Prostate gland (tissue), 2 donors: Measurements from ENCODE around the gene SCEL. TPM values are rescaled to one million over a fixed set of nuclear protein-coding genes. Genes with fewer than 3 reads are reported as not detected.

ENCODE experiments used
- DNase-seq: peaks from one replicate; pipeline ENCODE4 v3.0.0-alpha.2; 2019; ENCODE audit warnings: low spot score
- H3K27ac ChIP-seq, 2 donors: fragments of 200-600 bp; sonication (generic); 2 replicates each; pipeline ENCODE4 v1.5.1; 2017 to 2019
- H3K27me3 ChIP-seq: fragments of 200-600 bp; sonication (generic); replicated peaks from 2 replicates; pipeline ENCODE4 v1.5.1; 2019; ENCODE audit not compliant: insufficient read depth
- H3K36me3 ChIP-seq, 2 donors: fragments of 200-600 bp; sonication (generic); 1 replicate in 1 of 2; 2 replicates in 1 of 2; pipeline versions ENCODE4 v1.5.1 to v1.8.1; 2017 to 2019
- H3K4me1 ChIP-seq: fragments of 200-600 bp; sonication (generic); replicated peaks from 2 replicates; pipeline ENCODE4 v1.5.1; 2019
- H3K4me3 ChIP-seq, 2 donors: fragments of 200-600 bp; sonication (generic); 2 replicates each; pipeline ENCODE4 v1.5.1; 2017 to 2019
- H3K9me3 ChIP-seq: fragments of 200-600 bp; sonication (generic); 2 replicates; pipeline ENCODE4 v1.5.1; 2017
- CTCF ChIP-seq, 4 experiments: fragments of 200-600 bp in 2 of 4; fragments of 450-650 bp in 2 of 4; sonication (generic) in 2 of 4; IDR thresholded peaks; 1 replicate in 3 of 4; 2 replicates in 1 of 4; pipeline ENCODE4 v1.5.1; 2016 to 2019; ENCODE audit warnings: antibody characterized with exemption in 4 of 4, mild to moderate bottlenecking in 2 of 4, moderate library complexity in 2 of 4
- POLR2A ChIP-seq: fragments of 450-650 bp; IDR thresholded peaks from one replicate; pipeline ENCODE4 v1.6.1; 2016; ENCODE audit warnings: antibody characterized with exemption, mild to moderate bottlenecking
- POLR2AphosphoS5 ChIP-seq: sonication (generic); formaldehyde crosslinking; IDR thresholded peaks from one replicate; pipeline ENCODE4 v1.6.1; 2017; ENCODE audit warnings: antibody characterized with exemption
- WGBS: methylation state at CpG from one replicate; pipeline ENCODE4 v1.1.5; 2018; 5-methylcytosine and 5-hydroxymethylcytosine counted together
- intact Hi-C: fragments of 100-400 bp; cut with DNase I; formaldehyde crosslinking; loops from one replicate; pipeline ENCODE4 v1.14.2; 2022
- total RNA-seq, 2 donors: library from RNA; depleted of rRNA; stranded (reverse); fragments of >200 nt; gene quantifications; one replicate each; pipeline ENCODE4 v1.1.0, GENCODE V29; 2016

Gene SCEL
- total RNA-seq, 2 donors from 2014 or later: 0.09 to 2.3 TPM

GRCh38 chr13:77600701-77601100 is 65.2 kb downstream of the SCEL start:
- DNase-seq: no peak
- no peaks in the 10 kb centered on the region for H3K36me3 ChIP-seq
- H3K4me1 ChIP-seq: no peaks in the 10 kb centered on the region
- intact Hi-C loops: no loop called here
- no peaks in the 10 kb centered on the region for H3K9me3 ChIP-seq
- H3K4me3 ChIP-seq: no peak overlapping the region
- TF ChIP-seq POLR2AphosphoS5: no peak
- no peak for TF ChIP-seq CTCF (IDR thresholded peaks at IDR 0.05)
- no peak for TF ChIP-seq POLR2A
- H3K27me3 ChIP-seq: no peaks in the 10 kb centered on the region
- WGBS: 64% methylated on average over 2 of the region's 2 CpGs
- no peak overlapping the region for H3K27ac ChIP-seq

GRCh38 chr13:77611068-77611467 is 75.6 kb downstream of the SCEL start:
- H3K4me1 ChIP-seq: no peaks in the 10 kb centered on the region
- WGBS: 91% methylated on average over 1 of the region's 1 CpG
- DNase-seq: no peak
- no peaks in the 10 kb centered on the region for H3K9me3 ChIP-seq
- H3K4me3 ChIP-seq: no peak overlapping the region
- no peak overlapping the region for H3K27ac ChIP-seq
- TF ChIP-seq CTCF (IDR thresholded peaks at IDR 0.05): no peak
- no peak for TF ChIP-seq POLR2AphosphoS5
- TF ChIP-seq POLR2A: no peak
- intact Hi-C loops: no loop called here
- no peaks in the 10 kb centered on the region for H3K36me3 ChIP-seq
- H3K27me3 ChIP-seq: no peaks in the 10 kb centered on the region

- TF ChIP-seq POLR2A (no peak), POLR2AphosphoS5 (no peak), CTCF (IDR thresholded peaks at IDR 0.05) (no peak)
- H3K4me3 ChIP-seq: no peak overlapping the region
- H3K27ac ChIP-seq: no peak overlapping the region
- DNase-seq: no peak
- H3K36me3 ChIP-seq: no peaks in the 10 kb centered on the region
- no peaks in the 10 kb centered on the region for H3K9me3 ChIP-seq
- no peaks in the 10 kb centered on the region for H3K4me1 ChIP-seq
- intact Hi-C loops: no loop called here
- no peaks in the 10 kb centered on the region for H3K27me3 ChIP-seq
These were observed 80.5 kb downstream of the SCEL start for GRCh38 chr13:77616027-77616426.

GRCh38 chr13:77619655-77620054 is 84.1 kb downstream of the SCEL start:
- H3K4me3 ChIP-seq: no peak overlapping the region
- H3K9me3 ChIP-seq: no peaks in the 10 kb centered on the region
- H3K27me3 ChIP-seq: no peaks in the 10 kb centered on the region
- 67% methylated on average over 5 of the region's 5 CpGs for WGBS
- no peaks in the 10 kb centered on the region for H3K4me1 ChIP-seq
- H3K27ac ChIP-seq: no peak overlapping the region
- H3K36me3 ChIP-seq: no peaks in the 10 kb centered on the region
- TF ChIP-seq POLR2A (no peak), CTCF (IDR thresholded peaks at IDR 0.05) (no peak), POLR2AphosphoS5 (no peak)
- no peak for DNase-seq
- intact Hi-C loops: no loop called here

GRCh38 chr13:77620138-77620537 is 84.6 kb downstream of the SCEL start:
- Histone ChIP-seq H3K4me3 (no peak overlapping the region), H3K27me3 (no peaks in the 10 kb centered on the region), H3K27ac (no peak overlapping the region), H3K36me3 (no peaks in the 10 kb centered on the region), H3K9me3 (no peaks in the 10 kb centered on the region), H3K4me1 (no peaks in the 10 kb centered on the region)
- 43% methylated on average over 1 of the region's 1 CpG for WGBS
- intact Hi-C loops: no loop called here
- no peak for DNase-seq
- TF ChIP-seq CTCF (IDR thresholded peaks at IDR 0.05) (no peak), POLR2AphosphoS5 (no peak), POLR2A (no peak)
